ENCODE results near the gene HAUS3.
"Not testable (repeated sequence)": the region's sequence is repeated elsewhere in the genome, so short reads cannot be mapped to it uniquely, and the experiment has no call there.

Gene HAUS3

DNA sequence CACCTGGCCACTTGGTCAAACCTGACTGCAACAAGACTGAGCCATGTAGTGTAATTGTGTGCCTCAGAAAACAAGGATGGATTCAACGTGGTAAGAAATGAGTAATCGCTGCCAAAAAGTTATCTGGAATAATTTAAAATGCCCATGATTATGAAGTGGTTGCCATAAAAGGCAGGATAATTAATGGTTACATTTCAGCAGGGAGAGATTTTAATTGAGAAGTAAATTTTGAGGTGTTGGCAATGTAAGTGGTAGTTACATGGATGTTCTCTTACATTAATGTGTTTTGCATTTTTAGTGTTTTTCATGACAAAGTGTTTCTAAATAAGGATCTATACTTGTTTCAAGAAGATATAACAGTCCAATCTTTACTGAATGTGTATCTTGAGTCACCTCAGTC, 15.7 kb downstream of the HAUS3 start:
- Histone ChIP-seq H4K91ac (ENCODE audit: low read depth, low read length, poor library complexity) (no peak overlapping the region), H2BK15ac (ENCODE audit: low read length) (no peak overlapping the region)

DNA sequence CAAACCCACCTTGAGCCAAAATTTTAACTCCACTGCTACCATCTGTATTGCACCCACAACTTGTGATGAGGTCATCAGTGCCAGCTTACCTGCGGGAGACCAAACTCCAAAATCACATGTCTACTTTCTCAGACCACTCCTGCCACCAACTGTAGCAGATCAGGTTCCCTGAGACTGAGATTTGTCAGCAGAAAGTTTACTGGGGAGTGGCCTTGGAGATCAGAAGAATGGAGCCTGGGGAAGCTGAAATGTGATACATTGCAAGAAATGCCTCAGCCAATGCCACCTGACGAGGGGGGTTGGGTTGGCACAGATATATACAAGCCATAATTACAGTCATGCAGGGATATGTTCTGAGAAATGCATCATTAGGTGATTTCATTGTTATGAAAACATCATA, 19.1 kb downstream of the HAUS3 start:
- no peaks in the 10 kb centered on the region for H3K9me3 ChIP-seq (replicated peaks in 1 of 2; ENCODE audit: control insufficient read depth in 2 of 2, insufficient read depth in 1 of 2, low read depth in 1 of 2, low read length in 2 of 2)
- H2AFZ ChIP-seq (ENCODE audit: low read length), result no peak overlapping the region
- H2BK15ac ChIP-seq (ENCODE audit: low read length), result no peak overlapping the region
- H3K14ac ChIP-seq (ENCODE audit: low read length), result no peak overlapping the region
- DNase-seq (ENCODE audit: low spot score), result no peak
- no peak overlapping the region for H3K4me3 ChIP-seq (ENCODE audit: low read length in 2 of 2)
- H3K4me2 ChIP-seq (ENCODE audit: insufficient read depth, low read length, poor library complexity, severe bottlenecking), result no peak overlapping the region
- peaks cover 0 to 20% of the 10 kb centered on the region in 2 donors for H3K36me3 ChIP-seq (replicated peaks in 1 of 2; ENCODE audit: control insufficient read depth in 2 of 2, insufficient read depth in 2 of 2, low read length in 2 of 2)
- no CpG with 5 or more reads among the region's 2 CpGs for WGBS, 2 donors (ENCODE audit: extremely low coverage in 2 of 2, insufficient read length in 2 of 2, insufficient replicate concordance in 1 of 2)
- H3K27ac ChIP-seq (replicated peaks; ENCODE audit: low read length), result no peak overlapping the region
- no peaks in the 10 kb centered on the region for H3K4me1 ChIP-seq (ENCODE audit: control insufficient read depth in 2 of 2, insufficient read depth in 1 of 2, low read depth in 1 of 2, low read length in 2 of 2)
- H2AK5ac ChIP-seq (ENCODE audit: low read depth, low read length), result no peak overlapping the region
- H4K8ac ChIP-seq (ENCODE audit: low read depth, low read length), result no peak overlapping the region
- H2BK120ac ChIP-seq (ENCODE audit: low read depth, low read length), result no peak overlapping the region
- H3K18ac ChIP-seq (ENCODE audit: low read length), result no peak overlapping the region
- no peaks in the 10 kb centered on the region for H3K27me3 ChIP-seq (ENCODE audit: control insufficient read depth in 3 of 3, insufficient read depth in 3 of 3, low read depth in 1 of 3, low read length in 3 of 3)
- H2BK5ac ChIP-seq (ENCODE audit: low read length), result no peak overlapping the region
- no peak overlapping the region for H2BK12ac ChIP-seq (ENCODE audit: low read length)
- H4K91ac ChIP-seq (ENCODE audit: low read depth, low read length, poor library complexity), result no peak overlapping the region
- no peak overlapping the region for H3K4ac ChIP-seq (ENCODE audit: low read length)
- no peak overlapping the region for H3K23ac ChIP-seq (ENCODE audit: low read depth, low read length, poor library complexity)
- H3K79me1 ChIP-seq (ENCODE audit: low read depth, low read length), result no peaks in the 10 kb centered on the region
- H3K9ac ChIP-seq (ENCODE audit: low read depth, low read length, poor library complexity), result no peak overlapping the region

More for the DNA sequence above, 15.7 kb downstream of the HAUS3 start:
- H3K4me2 ChIP-seq (ENCODE audit: insufficient read depth, low read length, poor library complexity, severe bottlenecking), result no peak overlapping the region
- H2AFZ ChIP-seq (ENCODE audit: low read length), result no peak overlapping the region
- no peak overlapping the region for H3K4me3 ChIP-seq (ENCODE audit: low read length in 2 of 2)
- no peak overlapping the region for H2BK5ac ChIP-seq (ENCODE audit: low read length)
- no peak overlapping the region for H2AK5ac ChIP-seq (ENCODE audit: low read depth, low read length)
- H3K23ac ChIP-seq (ENCODE audit: low read depth, low read length, poor library complexity), result no peak overlapping the region
- no peaks in the 10 kb centered on the region for H3K9me3 ChIP-seq (replicated peaks in 1 of 2; ENCODE audit: control insufficient read depth in 2 of 2, insufficient read depth in 1 of 2, low read depth in 1 of 2, low read length in 2 of 2)
- H3K27ac ChIP-seq (replicated peaks; ENCODE audit: low read length), result no peak overlapping the region
- H3K18ac ChIP-seq (ENCODE audit: low read length), result no peak overlapping the region
- no peaks in the 10 kb centered on the region for H3K27me3 ChIP-seq (ENCODE audit: control insufficient read depth in 3 of 3, insufficient read depth in 3 of 3, low read depth in 1 of 3, low read length in 3 of 3)
- H3K36me3 ChIP-seq (replicated peaks in 1 of 2; ENCODE audit: control insufficient read depth in 2 of 2, insufficient read depth in 2 of 2, low read length in 2 of 2), result peaks cover 0 to 34% of the 10 kb centered on the region in 2 donors
- no peaks in the 10 kb centered on the region for H3K4me1 ChIP-seq (ENCODE audit: control insufficient read depth in 2 of 2, insufficient read depth in 1 of 2, low read depth in 1 of 2, low read length in 2 of 2)
- H3K79me1 ChIP-seq (ENCODE audit: low read depth, low read length), result no peaks in the 10 kb centered on the region
- H3K4ac ChIP-seq (ENCODE audit: low read length), result no peak overlapping the region
- WGBS, 2 donors (ENCODE audit: extremely low coverage in 2 of 2, insufficient read length in 2 of 2, insufficient replicate concordance in 1 of 2), result no CpG with 5 or more reads among the region's 2 CpGs
- no peak overlapping the region for H4K8ac ChIP-seq (ENCODE audit: low read depth, low read length)
- no peak overlapping the region for H2BK12ac ChIP-seq (ENCODE audit: low read length)
- no peak overlapping the region for H2BK120ac ChIP-seq (ENCODE audit: low read depth, low read length)
- no peak overlapping the region for H3K14ac ChIP-seq (ENCODE audit: low read length)
- no peak for DNase-seq (ENCODE audit: low spot score)
- no peak overlapping the region for H3K9ac ChIP-seq (ENCODE audit: low read depth, low read length, poor library complexity)

- not testable (repeated sequence) for H4K91ac ChIP-seq (ENCODE audit: low read depth, low read length, poor library complexity); H2BK120ac ChIP-seq (ENCODE audit: low read depth, low read length); H2AFZ ChIP-seq (ENCODE audit: low read length); DNase-seq (ENCODE audit: low spot score); H4K8ac ChIP-seq (ENCODE audit: low read depth, low read length); H3K9me3 ChIP-seq (replicated peaks in 1 of 2; ENCODE audit: control insufficient read depth in 2 of 2, insufficient read depth in 1 of 2, low read depth in 1 of 2, low read length in 2 of 2); H3K4ac ChIP-seq (ENCODE audit: low read length); H3K4me1 ChIP-seq (ENCODE audit: control insufficient read depth in 2 of 2, insufficient read depth in 1 of 2, low read depth in 1 of 2, low read length in 2 of 2); H3K4me2 ChIP-seq (ENCODE audit: insufficient read depth, low read length, poor library complexity, severe bottlenecking); H3K18ac ChIP-seq (ENCODE audit: low read length); H2BK15ac ChIP-seq (ENCODE audit: low read length); H3K23ac ChIP-seq (ENCODE audit: low read depth, low read length, poor library complexity); H3K36me3 ChIP-seq (replicated peaks in 1 of 2; ENCODE audit: control insufficient read depth in 2 of 2, insufficient read depth in 2 of 2, low read length in 2 of 2); H3K27me3 ChIP-seq (ENCODE audit: control insufficient read depth in 3 of 3, insufficient read depth in 3 of 3, low read depth in 1 of 3, low read length in 3 of 3); H2AK5ac ChIP-seq (ENCODE audit: low read depth, low read length); H2BK12ac ChIP-seq (ENCODE audit: low read length); H3K4me3 ChIP-seq (ENCODE audit: low read length in 2 of 2); H3K14ac ChIP-seq (ENCODE audit: low read length); H3K27ac ChIP-seq (replicated peaks; ENCODE audit: low read length); H2BK5ac ChIP-seq (ENCODE audit: low read length); H3K9ac ChIP-seq (ENCODE audit: low read depth, low read length, poor library complexity); H3K79me1 ChIP-seq (ENCODE audit: low read depth, low read length)
- WGBS, 2 donors (ENCODE audit: extremely low coverage in 2 of 2, insufficient read length in 2 of 2, insufficient replicate concordance in 1 of 2), result no CpG with 5 or more reads among the region's 4 CpGs
Observed at GRCh38 chr4:2221378-2221777, 20.5 kb downstream of the HAUS3 start.

GRCh38 chr4:2220016-2220630, 21.8 kb downstream of the HAUS3 start:
- H3K9me3 ChIP-seq (replicated peaks in 1 of 2; ENCODE audit: control insufficient read depth in 2 of 2, insufficient read depth in 1 of 2, low read depth in 1 of 2, low read length in 2 of 2), result no peaks in the 10 kb centered on the region
- H3K18ac ChIP-seq (ENCODE audit: low read length), result no peak overlapping the region
- no peak overlapping the region for H2BK12ac ChIP-seq (ENCODE audit: low read length)
- peak; percentile 70 for DNase-seq (ENCODE audit: low spot score)
- peaks cover 2% of the 10 kb centered on the region for H3K79me1 ChIP-seq (ENCODE audit: low read depth, low read length)
- H3K14ac ChIP-seq (ENCODE audit: low read length), result no peak overlapping the region
- no peak overlapping the region for H3K27ac ChIP-seq (replicated peaks; ENCODE audit: low read length)
- WGBS, 2 donors (ENCODE audit: extremely low coverage in 2 of 2, insufficient read length in 2 of 2, insufficient replicate concordance in 1 of 2), result no CpG with 5 or more reads among the region's 10 CpGs
- H2AFZ ChIP-seq (ENCODE audit: low read length), result peak overlapping the region; percentile 52
- H3K27me3 ChIP-seq (ENCODE audit: control insufficient read depth in 3 of 3, insufficient read depth in 3 of 3, low read depth in 1 of 3, low read length in 3 of 3), result no peaks in the 10 kb centered on the region
- no peak overlapping the region for H3K4me2 ChIP-seq (ENCODE audit: insufficient read depth, low read length, poor library complexity, severe bottlenecking)
- H3K9ac ChIP-seq (ENCODE audit: low read depth, low read length, poor library complexity), result no peak overlapping the region
- H3K4me1 ChIP-seq (ENCODE audit: control insufficient read depth in 2 of 2, insufficient read depth in 1 of 2, low read depth in 1 of 2, low read length in 2 of 2), result peaks cover 0 to 1% of the 10 kb centered on the region in 2 donors
- no peak overlapping the region for H2BK15ac ChIP-seq (ENCODE audit: low read length)
- no peak overlapping the region for H3K4ac ChIP-seq (ENCODE audit: low read length)
- no peak overlapping the region for H3K23ac ChIP-seq (ENCODE audit: low read depth, low read length, poor library complexity)
- H4K91ac ChIP-seq (ENCODE audit: low read depth, low read length, poor library complexity), result no peak overlapping the region
- H2BK120ac ChIP-seq (ENCODE audit: low read depth, low read length), result no peak overlapping the region
- no peak overlapping the region for H3K4me3 ChIP-seq (ENCODE audit: low read length in 2 of 2)
- H2BK5ac ChIP-seq (ENCODE audit: low read length), result no peak overlapping the region
- H3K36me3 ChIP-seq (replicated peaks in 1 of 2; ENCODE audit: control insufficient read depth in 2 of 2, insufficient read depth in 2 of 2, low read length in 2 of 2), result peaks cover 0 to 5% of the 10 kb centered on the region in 2 donors
- no peak overlapping the region for H4K8ac ChIP-seq (ENCODE audit: low read depth, low read length)
- no peak overlapping the region for H2AK5ac ChIP-seq (ENCODE audit: low read depth, low read length)

All from neuronal stem cell (in vitro differentiated cells).